Neural progenitor cell (in vitro differentiated cells): Measurements from ENCODE around the gene FSTL5. TPM values are rescaled to one million over a fixed set of nuclear protein-coding genes. Genes with fewer than 3 reads are reported as not detected.

Experiments
- DNase-seq: peaks from one replicate; pipeline ENCODE4 v3.0.0-alpha.2; 2016; ENCODE audit warnings: low spot score
- H2AFZ ChIP-seq: fragments of 200-600 bp; sonication (generic); replicated peaks from 2 replicates; pipeline ENCODE4 v1.6.1; 2016; ENCODE audit warnings: antibody characterized with exemption
- H3F3A ChIP-seq: fragments of 200-600 bp; sonication (generic); 2 replicates; pipeline ENCODE4 v1.6.1; 2016; ENCODE audit warnings: antibody characterized with exemption, low read depth
- H3K27ac ChIP-seq: fragments of 200-600 bp; sonication (generic); 2 replicates; pipeline ENCODE4 v1.5.1; 2016; ENCODE audit warnings: mild to moderate bottlenecking
- H3K27me3 ChIP-seq: fragments of 200-600 bp; sonication (generic); 2 replicates; pipeline ENCODE4 v1.6.1; 2016; ENCODE audit warnings: mild to moderate bottlenecking, moderate library complexity
- H3K36me3 ChIP-seq: fragments of 200-600 bp; sonication (generic); 2 replicates; pipeline ENCODE4 v1.5.1; 2016
- H3K4me1 ChIP-seq: fragments of 200-600 bp; sonication (generic); 2 replicates; pipeline ENCODE4 v1.6.1; 2016; ENCODE audit warnings: mixed run types
- H3K4me2 ChIP-seq: fragments of 200-600 bp; sonication (generic); 2 replicates; pipeline ENCODE4 v1.6.1; 2016
- H3K4me3 ChIP-seq: fragments of 200-600 bp; sonication (generic); 2 replicates; pipeline ENCODE4 v1.5.1; 2016
- H3K79me2 ChIP-seq: fragments of 200-600 bp; sonication (generic); 2 replicates; pipeline ENCODE4 v1.6.1; 2016; ENCODE audit warnings: low read depth
- H3K9ac ChIP-seq: fragments of 200-600 bp; sonication (generic); 2 replicates; pipeline ENCODE4 v1.6.1; 2016
- H3K9me3 ChIP-seq: fragments of 200-600 bp; sonication (generic); 2 replicates; pipeline ENCODE4 v1.5.1; 2016; ENCODE audit warnings: low read depth
- H4K20me1 ChIP-seq: fragments of 200-600 bp; sonication (generic); 2 replicates; pipeline ENCODE4 v1.6.1; 2016; ENCODE audit warnings: low read depth
- H3K27ac Mint-ChIP-seq: 3 replicates; pipeline ENCODE4 v1.8.0; 2021; ENCODE audit warnings: mixed read lengths
- H3K27me3 Mint-ChIP-seq: 2 replicates; pipeline ENCODE4 v1.8.0; 2022; ENCODE audit warnings: low read depth, mild to moderate bottlenecking, inconsistent platforms, moderate library complexity, mixed read lengths; ENCODE audit not compliant: insufficient read depth
- H3K36me3 Mint-ChIP-seq: 3 replicates; pipeline ENCODE4 v1.8.0; 2021; ENCODE audit warnings: mixed read lengths
- H3K4me1 Mint-ChIP-seq: 3 replicates; pipeline ENCODE4 v1.8.0; 2021; ENCODE audit warnings: mixed read lengths
- H3K4me3 Mint-ChIP-seq: 3 replicates; pipeline ENCODE4 v1.8.0; 2021; ENCODE audit warnings: mild to moderate bottlenecking, moderate library complexity, mixed read lengths
- H3K9me3 Mint-ChIP-seq: 3 replicates; pipeline ENCODE4 v1.8.0; 2020; ENCODE audit warnings: mixed read lengths
- CTCF ChIP-seq: fragments of 200-600 bp; sonication (generic); IDR thresholded peaks from 2 replicates; pipeline ENCODE4 v1.5.1; 2017; ENCODE audit warnings: antibody characterized with exemption, mild to moderate bottlenecking
- EZH2 ChIP-seq: fragments of 200-600 bp; sonication (generic); IDR thresholded peaks from 2 replicates; pipeline ENCODE4 v1.6.1; 2017; ENCODE audit warnings: antibody characterized with exemption, mild to moderate bottlenecking, moderate library complexity
- EZH2phosphoT487 ChIP-seq: fragments of 200-600 bp; sonication (generic); IDR thresholded peaks from 2 replicates; pipeline ENCODE4 v1.6.1; 2017; ENCODE audit warnings: antibody characterized with exemption
- total RNA-seq: library from RNA; depleted of rRNA; stranded (reverse); fragments of >200 nt; gene quantifications from 2 replicates; pipeline ENCODE4 v1.2.3, GENCODE V29; 2015; ENCODE audit warnings: low replicate concordance

The FSTL5 gene
- total RNA-seq, 1 donor from 2014 or later: not detected

- no peaks in the 10 kb centered on the region for H3F3A ChIP-seq
- no peaks in the 10 kb centered on the region for H3K4me1 ChIP-seq
- Mint-ChIP-seq H3K36me3 (no peaks in the 10 kb centered on the region), H3K27ac (no peak overlapping the region), H3K27me3 (no peaks in the 10 kb centered on the region), H3K9me3 (no peaks in the 10 kb centered on the region), H3K4me1 (no peaks in the 10 kb centered on the region), H3K4me3 (no peak overlapping the region)
- no peaks in the 10 kb centered on the region for H4K20me1 ChIP-seq
- no peaks in the 10 kb centered on the region for H3K9me3 ChIP-seq
- TF ChIP-seq EZH2 (no peak), EZH2phosphoT487 (no peak), CTCF (no peak)
- H2AFZ ChIP-seq: no peak overlapping the region
- H3K27me3 ChIP-seq: no peaks in the 10 kb centered on the region
- H3K9ac ChIP-seq: no peak overlapping the region
- no peak for DNase-seq
- H3K36me3 ChIP-seq: no peaks in the 10 kb centered on the region
- H3K4me3 ChIP-seq: no peak overlapping the region
- H3K27ac ChIP-seq: no peak overlapping the region
- H3K79me2 ChIP-seq: no peaks in the 10 kb centered on the region
- H3K4me2 ChIP-seq: no peak overlapping the region
Measured at GRCh38 chr4:161856711-161857326, 307.0 kb downstream of the FSTL5 start.

GRCh38 chr4:161850631-161851030, 313.2 kb downstream of the FSTL5 start:
- Histone ChIP-seq H3K9me3 (no peaks in the 10 kb centered on the region), H3K4me3 (no peak overlapping the region), H3K27ac (no peak overlapping the region), H3K27me3 (no peaks in the 10 kb centered on the region), H3F3A (no peaks in the 10 kb centered on the region), H3K9ac (no peak overlapping the region), H3K4me1 (no peaks in the 10 kb centered on the region), H3K79me2 (no peaks in the 10 kb centered on the region), H3K36me3 (no peaks in the 10 kb centered on the region), H3K4me2 (no peak overlapping the region), H2AFZ (no peak overlapping the region), H4K20me1 (no peaks in the 10 kb centered on the region)
- TF ChIP-seq EZH2 (no peak), CTCF (no peak), EZH2phosphoT487 (no peak)
- Mint-ChIP-seq H3K27ac (no peak overlapping the region), H3K4me3 (no peak overlapping the region), H3K27me3 (no peaks in the 10 kb centered on the region), H3K4me1 (no peaks in the 10 kb centered on the region), H3K36me3 (no peaks in the 10 kb centered on the region), H3K9me3 (peaks cover 2% of the 10 kb centered on the region)
- no peak for DNase-seq

DNA sequence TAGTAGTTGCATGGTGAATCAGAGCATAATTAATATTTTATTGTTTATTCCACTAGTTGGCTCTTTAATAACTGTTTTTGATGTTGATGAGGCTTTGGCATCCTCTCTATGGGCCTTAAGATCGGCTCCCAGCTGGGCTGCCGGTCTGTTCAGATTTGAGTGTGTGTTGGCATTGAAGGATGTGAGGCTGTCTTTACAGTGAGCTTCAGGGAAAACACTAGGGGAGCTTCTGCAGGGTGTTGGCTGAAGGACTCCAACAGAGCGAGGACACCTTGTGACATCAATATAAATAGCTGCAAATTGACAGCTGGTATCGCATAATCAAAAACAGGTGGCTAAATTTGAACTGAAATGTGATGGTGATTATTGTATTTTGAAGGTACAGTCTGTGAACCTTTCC, 322.0 kb downstream of the FSTL5 start:
- Histone ChIP-seq H3K79me2 (no peaks in the 10 kb centered on the region), H3K4me2 (no peak overlapping the region), H3K4me3 (no peak overlapping the region), H3K27ac (no peak overlapping the region), H3K9me3 (no peaks in the 10 kb centered on the region), H3K4me1 (no peaks in the 10 kb centered on the region), H3K27me3 (no peaks in the 10 kb centered on the region), H2AFZ (no peak overlapping the region), H3K36me3 (no peaks in the 10 kb centered on the region), H3K9ac (no peak overlapping the region), H3F3A (no peaks in the 10 kb centered on the region), H4K20me1 (no peaks in the 10 kb centered on the region)
- Mint-ChIP-seq H3K27ac (no peak overlapping the region), H3K9me3 (no peaks in the 10 kb centered on the region), H3K36me3 (no peaks in the 10 kb centered on the region), H3K27me3 (no peaks in the 10 kb centered on the region), H3K4me3 (no peak overlapping the region), H3K4me1 (no peaks in the 10 kb centered on the region)
- DNase-seq: no peak
- no peak for TF ChIP-seq EZH2
- no peak for TF ChIP-seq EZH2phosphoT487
- TF ChIP-seq CTCF: no peak
